Activated CD8-positive, alpha-beta memory T cell treated with anti-CD3 and anti-CD28 coated beads, Interleukin-2, amount 50 U/mL, for 1 hour (primary cell): ENCODE data around the gene DIP2C.

Source experiments
- DNase-seq: peaks from one replicate; pipeline ENCODE4 v3.0.0-alpha.2; 2020; ENCODE audit errors: extremely low read depth

Gene DIP2C

DNA sequence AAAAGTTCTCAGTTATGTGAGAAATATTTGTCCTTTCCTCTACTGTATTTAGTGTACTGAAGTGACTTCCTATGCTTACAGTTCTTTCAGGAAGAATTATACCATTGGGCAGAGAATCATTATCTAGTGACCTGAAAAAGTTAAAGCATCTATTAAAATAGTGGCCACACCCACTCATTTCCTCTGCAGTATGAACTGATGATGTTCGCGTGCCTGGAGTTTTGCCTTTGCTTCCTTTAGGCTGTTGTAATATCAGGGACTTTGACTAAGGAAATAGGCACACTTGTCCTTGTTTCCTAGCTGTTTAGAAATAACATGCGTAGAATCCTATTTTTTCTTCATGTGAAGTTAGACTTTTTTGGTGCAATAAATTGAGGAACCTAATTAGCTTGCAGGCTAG, 453.6 kb downstream of the DIP2C start:
- DNase-seq = no peak

- no peak for DNase-seq
These were observed 454.6 kb downstream of the DIP2C start for GRCh38 chr10:234708-235406.

GRCh38 chr10:232878-233277, 456.6 kb downstream of the DIP2C start:
- no peak for DNase-seq

DNA sequence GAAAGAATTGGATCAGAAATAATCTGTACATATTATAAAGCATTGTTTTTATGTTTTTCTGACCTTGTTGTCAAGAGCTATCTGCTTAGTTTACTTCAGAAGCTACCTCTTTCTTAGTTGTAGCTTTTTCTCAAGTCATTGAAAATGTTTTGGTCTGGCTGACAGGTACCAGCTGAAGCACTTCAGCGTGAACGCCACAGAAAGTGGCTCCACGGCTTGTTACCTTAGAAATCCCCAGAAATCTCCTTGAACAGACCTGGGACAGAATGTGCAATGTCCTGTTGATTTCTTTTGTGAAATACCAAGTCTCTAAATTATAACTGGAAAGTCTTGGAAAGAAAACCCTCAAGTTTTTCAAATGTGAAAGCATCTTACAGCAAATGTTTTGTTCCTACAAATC, 457.4 kb downstream of the DIP2C start:
- no peak for DNase-seq

DNA sequence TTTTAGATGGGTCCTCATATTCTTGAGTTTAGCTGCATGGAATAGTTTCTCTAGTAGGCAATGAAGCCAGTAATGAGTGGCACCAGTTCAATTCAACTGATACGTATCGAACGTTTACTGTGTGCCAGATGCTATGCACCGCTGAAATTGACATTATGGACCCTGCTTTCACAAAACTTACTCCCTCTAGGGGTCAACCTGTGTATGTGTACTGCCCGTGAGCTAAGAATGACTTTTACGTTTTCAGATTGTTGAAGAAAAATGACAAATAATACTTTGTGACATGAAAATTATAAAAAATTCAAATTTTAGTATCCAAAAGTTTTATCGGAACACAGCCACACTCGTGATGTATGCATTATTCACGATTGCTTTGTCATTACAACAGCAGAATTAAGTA, 458.7 kb downstream of the DIP2C start:
- no peak for DNase-seq

- DNase-seq = no peak
These were observed 461.1 kb downstream of the DIP2C start for GRCh38 chr10:228366-228765.

DNA sequence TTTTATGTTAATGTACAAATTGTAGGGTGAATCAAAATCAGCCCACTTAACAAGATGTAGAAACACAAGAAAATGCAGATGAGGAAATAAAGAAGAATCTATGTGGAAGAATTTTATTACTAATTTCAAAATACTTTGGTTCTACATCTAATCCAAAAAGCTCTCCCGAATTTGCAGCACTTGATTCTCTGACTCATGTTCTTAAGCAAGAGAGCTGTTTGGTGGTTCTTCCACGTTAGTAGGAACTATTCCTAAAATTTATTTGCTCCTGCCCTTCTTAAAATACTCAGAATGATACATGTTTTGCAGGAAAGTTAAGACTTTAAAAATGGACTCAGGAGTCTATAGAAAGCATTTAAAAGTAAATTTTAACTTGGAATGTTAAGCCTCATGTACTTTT, 462.5 kb downstream of the DIP2C start:
- DNase-seq = no peak

GRCh38 chr10:226018-226417, 463.4 kb downstream of the DIP2C start:
- DNase-seq = no peak

GRCh38 chr10:224571-224970, 464.9 kb downstream of the DIP2C start:
- no peak for DNase-seq
